GM10248 (cell line): Measurements from ENCODE around the gene PDCL2.
"Not testable (repeated sequence)": the region's sequence is repeated elsewhere in the genome, so short reads cannot be mapped to it uniquely, and the experiment has no call there.

Source experiments
- CTCF ChIA-PET: fragments of 300-600 bp; sonication (Branson Sonifier 250); formaldehyde crosslinking; extraction: SDS; loops from one replicate; lab custom pipeline; 2021; ENCODE audit warnings: antibody characterized with exemption; lab: Yijun Ruan, JAX
- POLR2A ChIA-PET: fragments of 350-650 bp; sonication (Branson Sonifier 250); formaldehyde crosslinking; extraction: SDS; loops from one replicate; lab custom pipeline; 2020; ENCODE audit warnings: antibody characterized with exemption; lab: Yijun Ruan, JAX
- DNase-seq: peaks from one replicate; pipeline ENCODE4 v3.0.0; 2012; ENCODE audit errors: extremely low spot score
- TF ChIP-seq, protein P1 (sequence below): IDR thresholded peaks from 2 replicates; pipeline ENCODE4 v1.5.1; 2012; ENCODE audit warnings: mild to moderate bottlenecking, low read depth; ENCODE audit errors: extremely low read depth, missing control alignments, control extremely low read depth

The PDCL2 gene

DNA sequence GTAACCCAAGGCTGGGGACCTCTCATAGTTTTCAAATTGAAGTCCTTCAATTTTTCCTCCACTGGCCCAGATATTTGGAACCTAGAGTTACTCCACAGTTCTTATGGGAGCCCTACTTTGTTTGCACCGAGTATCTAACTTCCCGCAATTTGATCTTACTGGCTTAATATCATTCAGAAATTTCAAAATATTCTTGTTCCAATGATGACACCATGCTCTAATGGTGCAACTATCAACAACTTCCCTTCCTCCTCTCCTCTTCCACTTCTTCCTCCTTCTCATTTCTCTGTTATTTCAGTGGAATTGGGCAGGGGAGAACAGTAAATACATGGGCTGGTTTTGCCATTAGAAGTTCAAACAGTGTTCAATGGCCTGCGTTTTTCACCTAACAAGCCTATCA is 20.2 kb downstream of the PDCL2 start:
- no peak for DNase-seq
- TF ChIP-seq, protein P1, sequence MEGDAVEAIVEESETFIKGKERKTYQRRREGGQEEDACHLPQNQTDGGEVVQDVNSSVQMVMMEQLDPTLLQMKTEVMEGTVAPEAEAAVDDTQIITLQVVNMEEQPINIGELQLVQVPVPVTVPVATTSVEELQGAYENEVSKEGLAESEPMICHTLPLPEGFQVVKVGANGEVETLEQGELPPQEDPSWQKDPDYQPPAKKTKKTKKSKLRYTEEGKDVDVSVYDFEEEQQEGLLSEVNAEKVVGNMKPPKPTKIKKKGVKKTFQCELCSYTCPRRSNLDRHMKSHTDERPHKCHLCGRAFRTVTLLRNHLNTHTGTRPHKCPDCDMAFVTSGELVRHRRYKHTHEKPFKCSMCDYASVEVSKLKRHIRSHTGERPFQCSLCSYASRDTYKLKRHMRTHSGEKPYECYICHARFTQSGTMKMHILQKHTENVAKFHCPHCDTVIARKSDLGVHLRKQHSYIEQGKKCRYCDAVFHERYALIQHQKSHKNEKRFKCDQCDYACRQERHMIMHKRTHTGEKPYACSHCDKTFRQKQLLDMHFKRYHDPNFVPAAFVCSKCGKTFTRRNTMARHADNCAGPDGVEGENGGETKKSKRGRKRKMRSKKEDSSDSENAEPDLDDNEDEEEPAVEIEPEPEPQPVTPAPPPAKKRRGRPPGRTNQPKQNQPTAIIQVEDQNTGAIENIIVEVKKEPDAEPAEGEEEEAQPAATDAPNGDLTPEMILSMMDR, result no peak
- ChIA-PET POLR2A (no interaction called here), CTCF (no interaction called here)

DNA sequence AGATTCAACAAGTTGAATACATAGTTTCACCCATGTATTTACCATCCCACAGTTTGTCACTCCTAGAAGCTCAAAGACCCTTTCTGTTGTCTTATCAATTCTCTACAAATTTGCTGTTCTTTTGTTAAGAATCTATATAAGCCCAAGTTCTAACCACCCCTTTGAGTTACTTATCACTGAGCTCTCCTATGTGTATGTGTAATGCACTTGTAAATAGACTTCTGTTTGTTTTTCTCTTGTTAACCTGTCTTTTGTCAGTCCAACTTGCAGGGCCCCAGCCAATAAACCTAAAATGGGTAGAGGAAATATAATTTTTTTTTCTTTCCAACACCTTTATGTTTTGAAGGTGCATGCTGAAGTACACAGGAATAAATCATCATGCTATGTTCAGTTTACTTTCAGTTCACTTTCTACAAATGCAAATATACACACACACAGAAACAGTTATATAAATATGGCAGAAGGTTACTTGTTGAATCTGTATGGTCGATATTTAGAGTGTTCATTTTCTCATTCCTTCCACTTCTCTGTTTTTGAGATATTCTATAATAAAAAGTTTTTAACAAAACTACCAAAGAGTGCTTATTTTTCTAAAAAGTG is 23.0 kb downstream of the PDCL2 start:
- TF ChIP-seq, protein P1, result no peak
- POLR2A ChIA-PET, result interaction anchor here (0.6 kb wide), 1 partner anchor 1270 kb away, joined by 4 read pairs; no protein-coding TSS in a partner anchor
- CTCF ChIA-PET, result interaction anchor here (1.1 to 1.9 kb wide), 4 partner anchors 13 to 20 kb away, joined by 3 to 4 read pairs (median 4); no protein-coding TSS in a partner anchor
- no peak for DNase-seq

DNA sequence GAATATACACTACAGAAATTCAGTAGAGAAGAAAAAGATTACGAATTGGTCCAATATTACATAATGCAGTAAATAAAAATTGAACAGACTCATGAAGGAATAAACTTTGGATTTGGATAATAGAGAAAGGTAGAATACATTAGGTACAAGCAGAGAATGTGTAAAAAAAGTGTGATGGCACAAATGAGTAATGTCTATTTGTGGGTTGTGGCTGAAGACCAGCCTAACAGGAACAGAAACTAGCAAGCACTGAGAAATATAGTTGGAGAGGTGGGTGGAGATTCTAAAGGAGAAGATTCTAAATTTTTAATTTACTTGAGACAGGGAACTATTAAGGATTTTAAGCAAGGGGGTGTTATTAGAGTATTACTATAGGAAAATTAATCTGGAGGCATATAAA is 30.2 kb downstream of the PDCL2 start:
- ChIA-PET CTCF (interaction anchor here (0.9 to 1.6 kb wide), 2 partner anchors 17 to 216 kb away, joined by 3 to 7 read pairs; partner anchors contain the start of gene SRD5A3), POLR2A (no interaction called here)
- DNase-seq, result peak; percentile 59
- TF ChIP-seq, protein P1, result no peak

DNA sequence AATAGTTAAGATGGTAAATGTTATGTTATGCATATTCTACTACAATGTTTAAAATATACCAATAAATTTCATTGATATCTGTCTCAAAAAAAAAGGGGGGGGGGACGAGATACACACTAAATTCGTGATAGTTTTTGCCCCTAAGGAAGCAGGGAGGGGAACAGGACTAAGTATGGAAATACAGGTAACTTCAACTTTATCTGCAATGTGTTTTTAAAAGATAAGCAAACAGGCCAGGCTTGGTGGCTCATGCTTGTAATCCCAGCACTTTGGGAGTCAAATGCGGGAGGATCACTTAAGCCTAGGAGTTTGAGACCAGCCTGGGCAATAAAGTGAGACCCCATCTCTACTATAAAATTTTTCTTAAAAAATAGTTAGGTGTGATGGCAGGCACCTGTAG is 31.9 kb downstream of the PDCL2 start:
- ChIA-PET CTCF (no interaction called here), POLR2A (no interaction called here)
- TF ChIP-seq, protein P1, result no peak
- DNase-seq, result no peak

DNA sequence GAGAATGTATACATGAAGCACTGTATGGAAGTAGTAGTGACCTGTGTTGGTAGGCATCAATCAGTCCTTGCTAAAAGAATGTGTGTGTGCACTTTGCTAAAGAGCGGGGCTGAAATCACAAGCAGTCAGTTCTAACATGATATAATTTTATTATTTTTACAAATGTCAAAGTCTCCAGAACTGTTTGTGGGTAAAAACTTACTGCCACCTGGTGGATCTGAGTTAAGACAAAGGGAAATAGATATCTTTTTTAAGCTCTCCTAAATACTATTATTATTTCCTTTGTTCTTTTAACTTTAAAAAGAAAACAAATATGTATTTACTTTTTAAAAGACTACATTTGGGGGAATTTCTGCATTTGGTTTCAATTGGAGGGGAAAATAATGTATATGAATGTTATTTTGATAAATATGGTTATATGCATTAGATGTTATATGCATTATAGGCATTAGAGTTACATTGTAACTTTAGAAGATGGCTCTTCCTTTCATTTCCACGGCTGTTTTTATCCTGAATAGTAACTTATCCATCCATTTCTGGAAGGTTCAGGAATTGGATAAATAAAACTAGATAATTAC is 37.5 kb downstream of the PDCL2 start:
- TF ChIP-seq, protein P1, result peak; percentile 28
- ChIA-PET POLR2A (no interaction called here), CTCF (interaction anchor here (0.6 to 1.5 kb wide), 8 partner anchors 9 to 370 kb away, joined by 3 to 6 read pairs (median 4); no protein-coding TSS in a partner anchor)
- peak; percentile 26 for DNase-seq

DNA sequence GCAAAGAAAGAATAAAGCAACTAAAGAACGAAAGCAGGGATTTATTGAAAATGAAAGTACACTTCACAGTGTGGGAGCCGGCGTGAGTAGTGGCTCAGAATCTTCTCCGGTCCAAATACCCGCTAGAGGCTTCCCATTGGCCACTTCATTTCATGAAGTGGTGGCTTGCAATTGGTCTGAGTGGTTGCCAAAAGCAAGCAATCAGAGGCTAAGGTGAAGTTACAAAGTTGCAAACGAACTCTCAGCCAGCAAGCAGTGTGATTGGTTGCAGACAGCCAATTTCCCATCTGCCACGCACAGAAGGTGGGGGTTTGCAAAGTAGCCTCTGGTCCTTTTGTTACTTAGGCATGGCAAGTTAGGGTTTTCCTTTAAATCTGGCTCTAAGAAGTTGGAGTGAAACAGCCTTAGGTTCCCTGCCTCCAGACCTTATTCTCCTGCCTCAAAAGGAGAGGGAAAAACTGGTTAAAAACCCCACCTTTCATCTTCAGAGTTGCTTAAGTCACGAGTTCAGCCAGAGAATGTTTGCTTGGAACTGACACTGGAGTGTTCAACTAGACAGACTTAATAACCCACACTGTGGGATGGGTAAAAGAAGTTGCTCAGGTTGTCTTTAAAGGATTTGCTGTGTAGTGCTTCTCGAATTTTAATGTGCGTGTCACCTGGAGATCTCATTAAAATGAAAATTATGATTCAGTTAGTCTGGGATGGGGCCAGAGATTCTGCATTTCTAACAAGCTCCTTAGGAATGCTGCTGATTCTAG is 38.4 kb downstream of the PDCL2 start:
- ChIA-PET POLR2A (no interaction called here), CTCF (interaction anchor here (1.2 to 1.5 kb wide), 4 partner anchors 11 to 209 kb away, joined by 3 to 6 read pairs (median 4); no protein-coding TSS in a partner anchor)
- TF ChIP-seq, protein P1, result no peak
- no peak for DNase-seq

DNA sequence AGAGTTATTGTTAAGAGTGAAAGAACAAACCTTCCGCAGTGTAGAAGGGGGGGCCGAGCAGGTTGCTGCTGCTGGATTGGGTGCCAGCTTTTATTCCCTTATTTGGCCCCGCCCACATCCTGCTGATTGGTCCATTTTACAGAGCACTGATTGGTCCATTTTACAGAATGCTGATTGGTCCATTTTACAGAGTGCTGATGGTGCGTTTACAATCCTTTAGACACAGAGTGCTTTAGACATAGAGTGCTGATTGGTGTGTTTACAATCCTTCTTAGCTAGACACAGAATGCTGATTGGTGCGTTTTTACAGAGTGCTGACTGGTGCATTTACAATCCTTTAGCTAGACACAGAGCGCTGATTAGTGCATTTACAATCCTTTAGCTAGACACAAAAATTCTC is 40.1 kb downstream of the PDCL2 start:
- DNase-seq, POLR2A ChIA-PET: not testable (repeated sequence)
- CTCF ChIA-PET, result interaction anchor here (1.4 kb wide), 1 partner anchor 12 kb away, joined by 6 read pairs; no protein-coding TSS in a partner anchor
